Activated T-cell treated with anti-CD3 and anti-CD28 coated beads, Interleukin-2, amount 50 U/mL, for 72 hours (primary cell): ENCODE measurements around the gene ATG9B. TPM values are rescaled to one million over a fixed set of nuclear protein-coding genes. Genes with fewer than 3 reads are reported as not detected.
A peak's percentile ranks its signal among the peaks of the same experiment; 100 is the strongest.
"Not testable (repeated sequence)": the region's sequence is repeated elsewhere in the genome, so short reads cannot be mapped to it uniquely, and the experiment has no call there.

Experiments
- ATAC-seq, 2 donors: fragments of 150-1000 bp; cut with Tn5 transposase; replicated peaks in 1 of 2; 2 replicates each; pipeline ENCODE4 v1.10.0; 2021; ENCODE audit warnings: moderate library complexity in 2 of 2, mild to moderate bottlenecking in 1 of 2
- DNase-seq, 2 donors: peaks; one replicate each; pipeline ENCODE4 v3.0.0; 2021 to 2022; ENCODE audit warnings: mixed read lengths in 1 of 2
- H3K27ac Mint-ChIP-seq: one replicate; pipeline ENCODE4 v1.8.0; 2022; ENCODE audit warnings: mild to moderate bottlenecking, moderate library complexity, mixed read lengths
- H3K27me3 Mint-ChIP-seq: one replicate; pipeline ENCODE4 v1.8.0; 2022; ENCODE audit warnings: low read depth, mixed read lengths
- H3K36me3 Mint-ChIP-seq, 2 donors: one replicate each; pipeline ENCODE4 v1.8.0; 2022; ENCODE audit warnings: mixed read lengths in 2 of 2, mild to moderate bottlenecking in 1 of 2; ENCODE audit not compliant: insufficient read depth in 2 of 2
- H3K4me1 Mint-ChIP-seq: one replicate; pipeline ENCODE4 v1.8.0; 2022; ENCODE audit warnings: low read depth, mixed read lengths
- H3K4me3 Mint-ChIP-seq, 2 donors: one replicate each; pipeline ENCODE4 v1.8.0; 2022; ENCODE audit warnings: mild to moderate bottlenecking in 2 of 2, mixed read lengths in 2 of 2, moderate library complexity in 2 of 2
- H3K9me3 Mint-ChIP-seq, 2 donors: one replicate each; pipeline ENCODE4 v1.8.0; 2022; ENCODE audit warnings: mixed read lengths in 2 of 2
- total RNA-seq, 2 donors: library from RNA; stranded (reverse); gene quantifications; one replicate each; pipeline ENCODE4 v1.2.3, GENCODE V29; 2022

Gene ATG9B
- total RNA-seq, 2 donors from 2014 or later = 9.0 to 10.1 TPM

DNA sequence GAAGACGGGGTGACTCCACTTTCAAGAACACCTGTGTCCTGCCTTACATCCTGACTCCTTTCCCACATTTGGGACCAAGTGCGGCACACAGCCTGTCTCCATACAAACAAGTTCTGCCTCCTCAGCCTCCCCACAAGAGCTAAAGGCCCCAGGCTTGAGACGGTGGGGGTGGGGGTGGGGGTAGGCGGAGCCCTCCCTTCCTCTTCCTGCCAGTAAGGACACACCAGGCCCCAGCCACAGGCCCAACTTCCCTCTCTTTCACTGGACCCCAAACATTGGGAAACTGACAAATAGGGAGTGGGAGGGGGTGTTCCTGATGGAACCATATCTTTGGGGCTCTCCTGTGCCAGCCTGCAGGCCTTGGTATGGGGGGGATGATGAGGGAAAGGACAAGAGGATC lies 28.8 kb upstream of the ATG9B start:
- Mint-ChIP-seq H3K9me3 (no peaks in the 10 kb centered on the region), H3K27ac (no peak overlapping the region), H3K4me3 (no peak overlapping the region), H3K36me3 (no peaks in the 10 kb centered on the region), H3K27me3 (no peaks in the 10 kb centered on the region), H3K4me1 (peaks cover 18% of the 10 kb centered on the region)
- no peak for ATAC-seq
- no peak for DNase-seq

GRCh38 chr7:151051108-151051507 lies 26.8 kb upstream of the ATG9B start:
- ATAC-seq = peak; percentile 68 to 69
- DNase-seq = peak; percentile 55 to 57
- Mint-ChIP-seq H3K4me3 (no peak overlapping the region), H3K36me3 (no peaks in the 10 kb centered on the region), H3K4me1 (peaks cover 4% of the 10 kb centered on the region), H3K27me3 (no peaks in the 10 kb centered on the region), H3K9me3 (no peaks in the 10 kb centered on the region), H3K27ac (no peak overlapping the region)

GRCh38 chr7:151048911-151049463 lies 24.7 kb upstream of the ATG9B start:
- DNase-seq = no peak
- Mint-ChIP-seq H3K27me3 (no peaks in the 10 kb centered on the region), H3K4me1 (peaks cover 4% of the 10 kb centered on the region), H3K27ac (no peak overlapping the region), H3K9me3 (no peaks in the 10 kb centered on the region), H3K4me3 (no peak overlapping the region), H3K36me3 (no peaks in the 10 kb centered on the region)
- no peak for ATAC-seq

DNA sequence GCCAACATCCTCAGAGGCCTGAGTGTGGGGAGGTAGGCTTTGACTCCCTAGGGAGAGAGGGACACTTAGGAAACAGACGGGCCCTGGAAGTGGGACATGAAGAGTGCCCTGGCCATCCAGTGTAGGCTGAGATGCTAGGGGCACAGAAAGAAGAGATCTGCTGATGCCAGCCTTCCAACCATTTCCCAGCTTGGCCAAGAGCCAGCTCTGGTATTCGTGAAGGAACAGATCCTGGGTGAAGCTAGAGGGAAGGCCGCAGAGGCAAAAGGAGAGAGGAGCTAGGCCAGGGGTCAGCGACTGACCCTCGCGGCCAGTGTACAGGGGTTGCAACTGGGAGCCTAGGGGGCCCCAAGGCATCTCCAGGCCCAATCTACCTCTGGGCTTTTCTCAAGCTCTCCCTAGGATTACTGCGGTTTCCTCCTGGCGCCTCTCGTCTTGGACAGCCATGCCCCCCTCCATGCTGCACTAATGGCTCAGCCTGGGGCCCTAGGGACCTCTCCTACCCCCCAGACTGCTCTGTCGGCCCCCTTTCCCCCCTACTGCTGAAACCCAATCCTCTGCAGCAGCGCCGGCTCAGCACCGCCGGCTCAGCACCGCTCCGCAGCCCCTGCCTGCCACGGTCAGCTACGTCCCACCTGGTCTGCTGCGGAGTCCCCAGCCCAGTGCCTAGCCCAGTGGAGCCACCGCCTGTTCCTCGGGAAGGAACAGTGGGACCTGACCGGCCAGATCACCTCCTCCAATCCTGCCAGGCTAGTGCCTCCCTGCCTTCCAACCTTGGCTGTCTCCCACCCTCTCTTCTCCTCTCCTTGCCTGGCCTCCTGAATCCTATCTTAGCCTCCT lies 23.9 kb upstream of the ATG9B start, which contains the start of gene ASIC3:
Gene ASIC3, plus strand, starts transcription at position 556 of the 840 bp plus-strand sequence. CDS start 355 bp downstream, outside the sequence.
- no peak for ATAC-seq
- Mint-ChIP-seq H3K36me3 (no peaks in the 10 kb centered on the region), H3K9me3 (no peaks in the 10 kb centered on the region), H3K4me3 (no peak within 1 kb of the TSS), H3K27me3 (no peaks in the 10 kb centered on the region), H3K4me1 (peaks cover 4% of the 10 kb centered on the region), H3K27ac (no peak within 1 kb of the TSS)
- DNase-seq = no peak

GRCh38 chr7:151046603-151047573 lies 22.6 kb upstream of the ATG9B start:
- H3K27me3 Mint-ChIP-seq = no peaks in the 10 kb centered on the region
- ATAC-seq = no peak

DNA sequence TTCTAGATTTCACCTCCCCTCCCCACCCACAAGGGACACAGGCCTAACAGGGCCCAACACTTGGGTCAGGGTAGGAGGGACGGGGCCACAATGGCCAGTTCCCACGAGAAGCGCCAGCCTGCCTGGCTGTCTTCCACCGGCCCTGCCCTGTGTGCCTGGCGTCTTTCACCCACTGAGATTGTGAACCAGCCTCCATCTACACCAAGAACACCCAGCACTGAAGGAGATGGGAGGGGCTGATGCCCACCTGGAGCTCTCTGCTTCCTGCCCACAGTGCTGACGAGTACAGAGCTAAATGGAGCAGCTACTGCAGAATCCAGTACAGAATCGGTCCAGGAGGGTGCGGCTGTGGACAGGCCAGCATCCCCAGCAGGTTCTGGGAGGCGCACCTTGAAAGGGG lies 21.7 kb upstream of the ATG9B start:
- Mint-ChIP-seq H3K36me3 (peaks cover 0 to 2% of the 10 kb centered on the region in 2 donors), H3K27ac (no peak overlapping the region), H3K4me3 (no peak overlapping the region), H3K4me1 (no peaks in the 10 kb centered on the region), H3K27me3 (no peaks in the 10 kb centered on the region), H3K9me3 (no peaks in the 10 kb centered on the region)
- ATAC-seq (no peak), DNase-seq (no peak)

More at GRCh38 chr7:151046603-151047573, 22.6 kb upstream of the ATG9B start:
- H3K27ac Mint-ChIP-seq = no peak overlapping the region
- H3K36me3 Mint-ChIP-seq = peaks cover 0 to 1% of the 10 kb centered on the region in 2 donors
- no peaks in the 10 kb centered on the region for H3K4me1 Mint-ChIP-seq
- DNase-seq = no peak
- no peak overlapping the region for H3K4me3 Mint-ChIP-seq
- H3K9me3 Mint-ChIP-seq = no peaks in the 10 kb centered on the region

DNA sequence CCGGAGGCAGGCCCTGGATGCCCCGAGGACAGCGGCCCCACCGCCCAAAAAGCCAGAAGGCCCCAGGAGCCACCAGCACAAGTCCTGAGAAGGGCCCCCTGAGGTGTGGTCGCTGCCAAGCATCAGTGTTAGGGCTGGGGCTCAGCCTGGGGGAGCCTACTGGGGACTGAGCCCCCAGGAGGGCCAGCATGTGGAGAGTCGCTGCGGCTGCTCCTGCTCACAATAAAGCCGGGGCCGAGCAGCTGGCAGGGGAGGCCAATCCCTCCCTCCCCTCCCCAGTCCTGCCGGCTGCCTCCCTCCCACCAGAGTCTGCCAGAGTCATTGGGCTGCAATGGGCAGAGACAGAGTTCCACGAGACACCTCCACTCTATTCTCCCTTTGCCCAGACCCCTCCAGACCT lies 21.0 kb upstream of the ATG9B start:
- ATAC-seq (no peak), DNase-seq (no peak)
- Mint-ChIP-seq H3K36me3 (peaks cover 0 to 2% of the 10 kb centered on the region in 2 donors), H3K4me3 (no peak overlapping the region), H3K27ac (no peak overlapping the region), H3K27me3 (no peaks in the 10 kb centered on the region), H3K9me3 (no peaks in the 10 kb centered on the region), H3K4me1 (no peaks in the 10 kb centered on the region)

GRCh38 chr7:151043959-151044358 lies 19.7 kb upstream of the ATG9B start:
- Mint-ChIP-seq H3K27ac (no peak overlapping the region), H3K4me3 (no peak overlapping the region), H3K4me1 (peaks cover 12% of the 10 kb centered on the region), H3K27me3 (no peaks in the 10 kb centered on the region), H3K36me3 (peaks cover 0 to 2% of the 10 kb centered on the region in 2 donors), H3K9me3 (no peaks in the 10 kb centered on the region)
- no peak for ATAC-seq
- DNase-seq = no peak

GRCh38 chr7:151043449-151043848 lies 19.2 kb upstream of the ATG9B start:
- not testable (repeated sequence) for DNase-seq, ATAC-seq, H3K9me3 Mint-ChIP-seq, H3K36me3 Mint-ChIP-seq, H3K4me3 Mint-ChIP-seq, H3K27ac Mint-ChIP-seq, H3K27me3 Mint-ChIP-seq
- H3K4me1 Mint-ChIP-seq = peaks cover 17% of the 10 kb centered on the region

DNA sequence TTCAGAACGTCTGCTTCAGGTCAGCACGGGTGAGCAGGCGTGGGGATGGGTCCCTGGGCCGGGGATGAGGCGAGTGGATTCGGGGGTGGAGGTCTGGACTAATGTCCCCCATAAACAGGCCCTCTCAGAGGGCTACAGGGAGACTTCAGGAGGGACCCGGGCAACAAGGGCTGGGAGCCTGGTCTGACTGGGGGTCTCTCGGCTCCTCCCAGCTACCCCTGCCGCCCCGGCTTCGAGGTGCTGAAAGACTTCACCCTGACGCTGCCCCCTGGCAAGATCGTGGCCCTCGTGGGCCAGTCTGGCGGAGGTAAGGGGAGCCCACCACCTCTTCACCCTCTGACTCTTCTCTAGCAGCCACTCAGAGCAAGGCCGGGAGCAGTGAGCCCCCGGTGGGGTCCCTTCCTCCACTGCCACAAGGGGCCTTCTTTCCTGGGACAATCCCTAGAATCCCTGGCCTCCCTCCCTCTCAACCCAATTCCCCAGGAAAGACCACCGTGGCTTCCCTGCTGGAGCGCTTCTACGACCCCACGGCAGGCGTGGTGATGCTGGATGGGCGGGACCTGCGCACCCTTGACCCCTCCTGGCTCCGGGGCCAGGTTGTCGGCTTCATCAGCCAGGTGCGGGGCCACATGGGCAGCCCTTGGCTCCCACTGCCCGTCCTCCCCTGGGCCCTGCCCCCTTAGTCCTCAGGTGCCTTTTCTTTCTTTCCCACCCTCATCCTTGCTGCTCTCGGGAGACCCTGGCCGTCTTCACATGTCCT lies 16.5 kb upstream of the ATG9B start:
- peak overlapping the region; percentile 65 for H3K27ac Mint-ChIP-seq
- H3K36me3 Mint-ChIP-seq = peaks cover 2% of the 10 kb centered on the region in 2 donors
- no peaks in the 10 kb centered on the region for H3K27me3 Mint-ChIP-seq
- DNase-seq = no peak
- peaks cover 18% of the 10 kb centered on the region for H3K4me1 Mint-ChIP-seq
- no peaks in the 10 kb centered on the region for H3K9me3 Mint-ChIP-seq
- H3K4me3 Mint-ChIP-seq = no peak overlapping the region
- ATAC-seq = no peak

DNA sequence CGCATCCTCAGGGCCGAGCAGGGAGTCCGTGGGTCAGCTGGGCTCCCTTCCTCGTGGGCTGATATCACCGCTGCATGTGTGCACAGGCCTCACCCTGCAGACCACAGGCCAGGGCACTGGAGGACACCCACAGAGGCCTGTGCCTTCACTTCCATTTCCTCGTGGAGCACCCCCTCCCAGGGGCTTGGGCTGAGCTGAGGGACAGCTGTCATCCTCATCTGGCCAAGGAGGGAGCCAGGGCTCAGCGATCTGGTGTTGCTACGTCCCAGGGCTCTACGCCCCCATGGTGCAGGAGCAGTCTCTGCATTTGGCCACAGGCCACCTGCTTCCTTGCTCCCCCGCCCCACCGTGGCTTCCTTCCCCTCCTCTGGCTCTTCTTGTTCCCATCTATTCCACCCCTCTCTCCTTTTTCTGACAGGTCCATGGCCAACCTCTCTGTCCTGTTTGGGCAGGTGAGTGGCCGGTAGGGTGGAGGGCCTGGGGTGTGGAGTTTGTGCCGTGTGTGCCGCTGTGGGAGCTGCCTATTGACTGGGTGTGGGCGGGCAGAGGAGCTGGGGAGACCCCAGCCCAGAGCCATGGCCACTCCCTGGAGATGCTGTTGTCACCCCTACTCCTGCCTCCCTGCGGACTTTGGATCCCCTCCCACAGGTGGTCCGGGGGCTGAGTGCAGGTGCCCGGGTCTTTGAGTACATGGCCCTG lies 15.7 kb upstream of the ATG9B start:
- peaks cover 18% of the 10 kb centered on the region for H3K4me1 Mint-ChIP-seq
- H3K27ac Mint-ChIP-seq = no peak overlapping the region
- H3K36me3 Mint-ChIP-seq = peaks cover 2% of the 10 kb centered on the region in 2 donors
- H3K9me3 Mint-ChIP-seq = no peaks in the 10 kb centered on the region
- ATAC-seq (no peak), DNase-seq (no peak)
- H3K4me3 Mint-ChIP-seq = no peak overlapping the region
- no peaks in the 10 kb centered on the region for H3K27me3 Mint-ChIP-seq
